GM23338 (cell line): ENCODE measurements around the gene RPS14.

Experiments used
- EZH2 ChIP-seq: fragments of 200-600 bp; sonication (generic); IDR thresholded peaks from one replicate; pipeline ENCODE4 v1.8.0; 2017; ENCODE audit warnings: antibody characterized with exemption, mild to moderate bottlenecking, low read depth; ENCODE audit not compliant: unreplicated experiment
- JUNB ChIP-seq: IDR thresholded peaks from one replicate; pipeline ENCODE4 v1.6.1; 2016; ENCODE audit warnings: antibody characterized with exemption; ENCODE audit not compliant: unreplicated experiment
- POLR2AphosphoS5 ChIP-seq: IDR thresholded peaks from 2 replicates; pipeline ENCODE4 v1.6.1; 2016; ENCODE audit warnings: antibody characterized with exemption, low read depth
- ZNF331 ChIP-seq: fragments of 250-450 bp; sonication (Bioruptor Pico); IDR thresholded peaks from 2 replicates; pipeline ENCODE4 v1.5.0; 2020; ENCODE audit warnings: low read depth, mild to moderate bottlenecking, moderate library complexity
- TF ChIP-seq, protein P1 (sequence below), 2 experiments: fragments of 200-600 bp in 1 of 2; sonication (generic) in 1 of 2; conservative IDR thresholded peaks; 2 replicates each; pipeline versions ENCODE4 v1.5.1 to v1.6.1; 2016 to 2017; ENCODE audit warnings: antibody characterized with exemption in 2 of 2, low read depth in 2 of 2, mild to moderate bottlenecking in 2 of 2, moderate library complexity in 1 of 2

DNA sequence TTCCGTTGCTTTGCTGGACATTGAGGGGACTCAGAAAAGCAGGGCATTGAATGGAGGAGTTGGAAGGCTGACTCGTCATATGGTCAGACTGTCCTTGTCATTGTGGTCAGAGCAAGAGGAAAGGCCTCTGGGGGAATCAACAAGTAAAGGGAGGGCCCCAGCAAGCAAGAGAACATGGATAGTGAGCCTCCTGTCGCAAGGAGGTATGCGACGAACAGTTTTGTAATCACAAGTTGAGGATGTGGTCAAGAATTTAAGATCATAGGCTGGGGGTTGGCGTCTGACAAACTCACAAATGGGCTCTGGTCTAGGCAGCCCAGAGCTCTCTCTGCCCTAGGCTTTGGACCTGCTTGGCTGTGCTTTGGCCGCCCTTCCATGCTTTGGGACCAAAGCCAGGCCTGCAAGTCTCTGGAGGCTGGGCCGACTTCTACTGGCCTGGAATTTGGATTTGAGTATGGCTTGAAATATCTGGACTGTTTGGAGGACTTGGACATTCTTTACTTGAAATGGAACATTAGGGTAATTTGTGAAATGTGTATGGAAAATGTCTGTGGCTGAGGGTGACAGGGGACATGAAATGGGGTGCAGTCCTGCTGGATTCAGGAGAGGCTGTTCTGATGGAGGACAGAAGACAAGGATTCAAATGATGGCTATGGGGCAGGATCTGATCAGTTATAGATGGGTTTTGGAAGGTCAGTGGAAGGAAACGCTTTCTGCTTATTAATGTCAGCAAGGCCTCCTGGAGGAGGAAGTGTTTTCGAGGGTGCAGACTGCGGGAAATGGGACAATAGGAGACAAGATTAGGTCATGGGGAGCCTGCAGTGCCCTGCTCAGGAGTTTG, 39.2 kb upstream of the RPS14 start:
- TF ChIP-seq, protein P1, sequence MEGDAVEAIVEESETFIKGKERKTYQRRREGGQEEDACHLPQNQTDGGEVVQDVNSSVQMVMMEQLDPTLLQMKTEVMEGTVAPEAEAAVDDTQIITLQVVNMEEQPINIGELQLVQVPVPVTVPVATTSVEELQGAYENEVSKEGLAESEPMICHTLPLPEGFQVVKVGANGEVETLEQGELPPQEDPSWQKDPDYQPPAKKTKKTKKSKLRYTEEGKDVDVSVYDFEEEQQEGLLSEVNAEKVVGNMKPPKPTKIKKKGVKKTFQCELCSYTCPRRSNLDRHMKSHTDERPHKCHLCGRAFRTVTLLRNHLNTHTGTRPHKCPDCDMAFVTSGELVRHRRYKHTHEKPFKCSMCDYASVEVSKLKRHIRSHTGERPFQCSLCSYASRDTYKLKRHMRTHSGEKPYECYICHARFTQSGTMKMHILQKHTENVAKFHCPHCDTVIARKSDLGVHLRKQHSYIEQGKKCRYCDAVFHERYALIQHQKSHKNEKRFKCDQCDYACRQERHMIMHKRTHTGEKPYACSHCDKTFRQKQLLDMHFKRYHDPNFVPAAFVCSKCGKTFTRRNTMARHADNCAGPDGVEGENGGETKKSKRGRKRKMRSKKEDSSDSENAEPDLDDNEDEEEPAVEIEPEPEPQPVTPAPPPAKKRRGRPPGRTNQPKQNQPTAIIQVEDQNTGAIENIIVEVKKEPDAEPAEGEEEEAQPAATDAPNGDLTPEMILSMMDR (conservative IDR thresholded peaks at IDR 0.05; ENCODE audit: low read depth in 2 of 2) = no peak
- TF ChIP-seq POLR2AphosphoS5 = no peak
- no peak for TF ChIP-seq ZNF331 (CRISPR knock-in tag)
- no peak for TF ChIP-seq JUNB
- TF ChIP-seq EZH2 = no peak
